ENCODE results near the gene CORO6. TPM values are rescaled to one million over a fixed set of nuclear protein-coding genes. Genes with fewer than 3 reads are reported as not detected.

CORO6 gene
- total and polyA plus RNA-seq, 2 of the 13 experiments (the other 11 are each of a cell fraction or from before 2014, with no cell fraction given) = 0.42 to 0.82 TPM

DNA sequence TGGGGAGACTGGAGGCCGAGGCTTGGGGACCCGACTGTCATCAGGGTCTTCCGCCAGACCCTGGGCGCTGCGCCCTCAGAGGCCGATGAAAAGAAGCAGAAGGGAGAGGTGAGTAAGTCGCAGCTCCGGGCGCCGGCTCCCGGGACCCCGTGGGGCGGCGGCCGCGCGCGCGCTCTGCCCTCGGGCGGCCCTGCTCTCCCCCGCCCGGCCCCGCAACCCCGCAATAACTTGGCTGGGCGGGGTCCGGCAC lies 55.5 kb downstream of the CORO6 start:
- no peaks in the 10 kb centered on the region for H3K9me3 ChIP-seq (ENCODE audit: low read length)
- H3K27me3 ChIP-seq (ENCODE audit: control insufficient read depth in 1 of 2, insufficient read depth in 2 of 2, low read length in 2 of 2) = no peaks in the 10 kb centered on the region
- H3K9ac ChIP-seq (ENCODE audit: insufficient read depth, low read depth, low read length) = peak overlapping the region; percentile 41
- BruUV-seq (replicated peaks) = no TSS peak
- no peak overlapping the region for H2AFZ ChIP-seq (ENCODE audit: low read length)
- peak overlapping the region; percentile 72 to 94 (median 84) for H3K4me3 ChIP-seq (replicated peaks in 1 of 3; ENCODE audit: insufficient read depth in 1 of 3, low read depth in 2 of 3, low read length in 3 of 3)
- H3K4me2 ChIP-seq (ENCODE audit: low read depth, low read length) = peak overlapping the region; percentile 84
- H4K20me1 ChIP-seq (ENCODE audit: insufficient read depth, low read length) = 0 out of 2 replicates have a peak, but pooled peaks cover 3% of the 10 kb centered on the region
- intact Hi-C loops (cut with micrococcal nuclease; ENCODE audit: unreplicated experiment) (loop anchor here (10.0 kb wide), 1 partner anchor 272 kb away; the partner anchor contains the start of gene NUFIP2), in situ Hi-C loops (cut with HindIII; ENCODE audit: extremely low pct_ligation_motif_present, low pct_unique_long_range_greater_than_20kb) (no loop called here)
- ChIA-PET POLR2A (interaction anchor here (0.8 to 3.1 kb wide), 6 partner anchors 7 to 273 kb away, joined by 3 to 24 read pairs (median 10); partner anchors contain the start of gene NUFIP2), CTCF (ENCODE audit: low intra/inter-chr PET ratio, low total read pairs) (no interaction called here)
- no peaks in the 10 kb centered on the region for H3K79me2 ChIP-seq (ENCODE audit: insufficient read depth, low read length)
- DNase-seq (ENCODE audit: low spot score) = no peak
- WGBS (ENCODE audit: low lambda C conversion rate) = 0% methylated on average over 5 of the region's 27 CpGs
- H3K4me1 ChIP-seq (ENCODE audit: insufficient read depth, low read length) = peaks cover 29% of the 10 kb centered on the region
- FAIRE-seq = no peak
- H3K27ac ChIP-seq (ENCODE audit: extremely low read length, insufficient read depth, low read length) = peak overlapping the region; percentile 86
- peak; percentile 3 for ATAC-seq
- H3K36me3 ChIP-seq (replicated peaks in 1 of 2; ENCODE audit: control insufficient read depth in 1 of 2, insufficient read depth in 2 of 2, low read length in 2 of 2) = no peaks in the 10 kb centered on the region
- TF ChIP-seq ZNF143 (CRISPR knock-in tag; IDR thresholded peaks at IDR 0.05) (no peak), ZNF639 (CRISPR knock-in tag; conservative IDR thresholded peaks at IDR 0.05) (no peak), SAP130 (CRISPR knock-in tag; IDR thresholded peaks at IDR 0.05; ENCODE audit: low read depth) (no peak), SALL2 (CRISPR knock-in tag; IDR thresholded peaks at IDR 0.05) (no peak), IRF1 (CRISPR knock-in tag; IDR thresholded peaks at IDR 0.05; ENCODE audit: low read depth) (no peak), PAX8 (CRISPR knock-in tag; IDR thresholded peaks at IDR 0.05; ENCODE audit: borderline replicate concordance) (0 out of 2 replicates have a peak, but pooled peaks have one; percentile 26), ZNF850 (CRISPR knock-in tag; conservative IDR thresholded peaks at IDR 0.05) (no peak), ZNF263 (CRISPR knock-in tag; IDR thresholded peaks at IDR 0.05) (0 out of 2 replicates have a peak, but pooled peaks have one; percentile 8), HNRNPK (IDR thresholded peaks at IDR 0.05; ENCODE audit: low read depth, low read length, poor library complexity, severe bottlenecking) (peak; percentile 12), ZNF709 (CRISPR knock-in tag; IDR thresholded peaks at IDR 0.05) (no peak), PLRG1 (conservative IDR thresholded peaks at IDR 0.05) (no peak), HOXA9 (CRISPR knock-in tag; IDR thresholded peaks at IDR 0.05; ENCODE audit: borderline replicate concordance) (no peak), ARID2 (CRISPR knock-in tag; IDR thresholded peaks at IDR 0.05; ENCODE audit: borderline replicate concordance) (no peak), SOX6 (IDR thresholded peaks at IDR 0.05) (no peak), SOX6 (CRISPR knock-in tag; IDR thresholded peaks at IDR 0.05) (peak; percentile 4; the same call in 1 of the 2 replicates), ZHX2 (IDR thresholded peaks at IDR 0.05; ENCODE audit: low read depth) (no peak), ZHX2 (CRISPR knock-in tag; IDR thresholded peaks at IDR 0.05; ENCODE audit: borderline replicate concordance) (no peak)
- TF ChIP-seq, protein P1, sequence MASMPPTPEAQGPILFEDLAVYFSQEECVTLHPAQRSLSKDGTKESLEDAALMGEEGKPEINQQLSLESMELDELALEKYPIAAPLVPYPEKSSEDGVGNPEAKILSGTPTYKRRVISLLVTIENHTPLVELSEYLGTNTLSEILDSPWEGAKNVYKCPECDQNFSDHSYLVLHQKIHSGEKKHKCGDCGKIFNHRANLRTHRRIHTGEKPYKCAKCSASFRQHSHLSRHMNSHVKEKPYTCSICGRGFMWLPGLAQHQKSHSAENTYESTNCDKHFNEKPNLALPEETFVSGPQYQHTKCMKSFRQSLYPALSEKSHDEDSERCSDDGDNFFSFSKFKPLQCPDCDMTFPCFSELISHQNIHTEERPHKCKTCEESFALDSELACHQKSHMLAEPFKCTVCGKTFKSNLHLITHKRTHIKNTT (CRISPR knock-in tag; IDR thresholded peaks at IDR 0.05) = no peak
